Activated naive CD4-positive, alpha-beta T cell treated with Interleukin-2 at 50 U/mL for 16 hours (primary cell): ENCODE measurements around the gene GBA3.

Source experiments
- DNase-seq: peaks from one replicate; pipeline ENCODE4 v3.0.0-alpha.2; 2020

Gene GBA3

GRCh38 chr4:22787753-22788375 is 95.1 kb downstream of the GBA3 start:
- DNase-seq = no peak

GRCh38 chr4:22790631-22791030 is 97.9 kb downstream of the GBA3 start:
- DNase-seq = no peak

GRCh38 chr4:22794732-22795131 is 102.0 kb downstream of the GBA3 start:
- no peak for DNase-seq

- no peak for DNase-seq
Measured at GRCh38 chr4:22801391-22801790, 108.7 kb downstream of the GBA3 start.

- no peak for DNase-seq
Measured at GRCh38 chr4:22802876-22803275, 110.1 kb downstream of the GBA3 start.

GRCh38 chr4:22803512-22803911 is 110.8 kb downstream of the GBA3 start:
- DNase-seq = no peak

GRCh38 chr4:22814906-22815305 is 122.2 kb downstream of the GBA3 start:
- DNase-seq = no peak

GRCh38 chr4:22824091-22824490 is 131.4 kb downstream of the GBA3 start:
- DNase-seq = no peak

- DNase-seq = no peak
Measured at GRCh38 chr4:22842360-22843018, 149.8 kb downstream of the GBA3 start.

GRCh38 chr4:22848332-22848731 is 155.6 kb downstream of the GBA3 start:
- no peak for DNase-seq

GRCh38 chr4:22850055-22850454 is 157.3 kb downstream of the GBA3 start:
- DNase-seq = no peak

- no peak for DNase-seq
Measured at GRCh38 chr4:22850630-22851029, 157.9 kb downstream of the GBA3 start.

GRCh38 chr4:22857411-22857810 is 164.7 kb downstream of the GBA3 start:
- DNase-seq = no peak

GRCh38 chr4:22859318-22859717 is 166.6 kb downstream of the GBA3 start:
- DNase-seq = no peak
